Natural killer cell (primary cell): ENCODE data around the gene RLBP1. TPM values are rescaled to one million over a fixed set of nuclear protein-coding genes. Genes with fewer than 3 reads are reported as not detected.

Experiments used
- ATAC-seq, 3 donors: fragments of 150-1000 bp in 2 of 3; fragments of 200-7000 bp in 1 of 3; cut with Tn5 transposase; 1 replicate in 1 of 3; 2 replicates in 2 of 3; pipeline ENCODE4 v1.10.0; 2021; ENCODE audit warnings: mild to moderate bottlenecking in 2 of 3, moderate library complexity in 2 of 3
- DNase-seq, 2 donors: peaks; one replicate each; pipeline versions ENCODE4 v3.0.0 to v3.0.0-alpha.2; 2013 to 2021; ENCODE audit warnings: mixed read lengths in 1 of 2
- H3K27ac ChIP-seq: one replicate; pipeline ENCODE4 v1.5.1; 2013; ENCODE audit warnings: mild to moderate bottlenecking, low read length
- H3K27me3 ChIP-seq: one replicate; pipeline ENCODE4 v1.6.1; 2013; ENCODE audit warnings: low read length; ENCODE audit not compliant: control insufficient read depth, insufficient read depth
- H3K36me3 ChIP-seq: one replicate; pipeline ENCODE4 v1.6.1; 2013; ENCODE audit warnings: low read length; ENCODE audit not compliant: control insufficient read depth, insufficient read depth
- H3K4me1 ChIP-seq: one replicate; pipeline ENCODE4 v1.6.1; 2013; ENCODE audit warnings: low read length; ENCODE audit not compliant: control insufficient read depth, insufficient read depth
- H3K4me3 ChIP-seq: one replicate; pipeline ENCODE4 v1.5.1; 2013; ENCODE audit warnings: low read length
- H3K9me3 ChIP-seq: one replicate; pipeline ENCODE4 v1.6.1; 2013; ENCODE audit warnings: low read length; ENCODE audit not compliant: control insufficient read depth, insufficient read depth
- H3K27ac Mint-ChIP-seq, 2 donors: one replicate each; pipeline ENCODE4 v1.8.0; 2022; ENCODE audit warnings: mild to moderate bottlenecking in 2 of 2, mixed read lengths in 2 of 2, moderate library complexity in 1 of 2
- H3K27me3 Mint-ChIP-seq, 2 donors: one replicate each; pipeline ENCODE4 v1.8.0; 2022; ENCODE audit warnings: low read depth in 2 of 2, mixed read lengths in 2 of 2
- H3K36me3 Mint-ChIP-seq: one replicate; pipeline ENCODE4 v1.8.0; 2022; ENCODE audit warnings: mixed read lengths
- H3K4me1 Mint-ChIP-seq, 2 donors: one replicate each; pipeline ENCODE4 v1.8.0; 2022; ENCODE audit warnings: mixed read lengths in 2 of 2
- H3K4me3 Mint-ChIP-seq: one replicate; pipeline ENCODE4 v1.8.0; 2022; ENCODE audit warnings: mild to moderate bottlenecking, moderate library complexity, mixed read lengths
- H3K9me3 Mint-ChIP-seq, 2 donors: one replicate each; pipeline ENCODE4 v1.8.0; 2022; ENCODE audit warnings: mixed read lengths in 2 of 2
- WGBS: methylation state at CpG from one replicate; pipeline ENCODE4 v1.1.7; 2013; ENCODE audit warnings: missing lambda C conversion rate; ENCODE audit not compliant: insufficient coverage; 5-methylcytosine and 5-hydroxymethylcytosine counted together
- intact Hi-C: fragments of 100-400 bp; cut with micrococcal nuclease; formaldehyde crosslinking; loops from one replicate; pipeline ENCODE4 v1.14.2; 2022
- total RNA-seq, 4 donors: library from RNA; stranded (reverse); fragments of 120-200 nt in 1 of 4; gene quantifications; one replicate each; pipeline versions ENCODE4 v1.2.3 to v1.2.4, GENCODE V29; 2013 to 2022
- TF ChIP-seq, protein P1 (sequence below): fragments of 200-600 bp; IDR thresholded peaks from one replicate; pipeline ENCODE4 v1.8.0; 2022; ENCODE audit warnings: antibody characterized with exemption

RLBP1 gene
- total RNA-seq, 3 donors from 2014 or later (not counting 1 experiment from before 2014, with no cell fraction given), result not detected

DNA sequence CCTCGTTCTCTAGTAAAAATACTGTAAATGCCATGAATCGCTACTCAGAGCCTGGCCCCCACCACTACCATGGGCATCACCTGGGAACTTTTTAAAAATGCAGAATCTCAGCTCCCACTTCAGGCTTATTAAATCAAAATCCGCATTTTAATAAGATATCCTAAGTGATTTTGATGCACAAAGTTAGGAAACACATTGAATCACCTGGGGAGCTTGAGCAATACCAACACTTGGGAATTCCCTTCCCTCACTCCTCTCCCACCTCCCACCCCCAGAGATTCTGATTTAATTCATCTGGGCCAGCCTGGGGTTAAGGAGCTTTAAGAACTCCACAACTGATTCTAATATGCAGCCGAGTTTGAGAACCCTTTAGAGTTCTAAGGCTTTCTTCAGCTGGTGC, 26.8 kb downstream of the RLBP1 start:
- Mint-ChIP-seq H3K4me1 (peaks cover 0 to 9% of the 10 kb centered on the region in 2 donors), H3K36me3 (peaks cover 37% of the 10 kb centered on the region), H3K9me3 (no peaks in the 10 kb centered on the region), H3K27me3 (no peaks in the 10 kb centered on the region), H3K27ac (no peak overlapping the region), H3K4me3 (no peak overlapping the region)
- Histone ChIP-seq H3K9me3 (no peaks in the 10 kb centered on the region), H3K27me3 (no peaks in the 10 kb centered on the region), H3K4me3 (no peak overlapping the region), H3K36me3 (peaks cover 73% of the 10 kb centered on the region), H3K27ac (no peak overlapping the region), H3K4me1 (no peaks in the 10 kb centered on the region)
- intact Hi-C loops, result no loop called here
- TF ChIP-seq, protein P1, sequence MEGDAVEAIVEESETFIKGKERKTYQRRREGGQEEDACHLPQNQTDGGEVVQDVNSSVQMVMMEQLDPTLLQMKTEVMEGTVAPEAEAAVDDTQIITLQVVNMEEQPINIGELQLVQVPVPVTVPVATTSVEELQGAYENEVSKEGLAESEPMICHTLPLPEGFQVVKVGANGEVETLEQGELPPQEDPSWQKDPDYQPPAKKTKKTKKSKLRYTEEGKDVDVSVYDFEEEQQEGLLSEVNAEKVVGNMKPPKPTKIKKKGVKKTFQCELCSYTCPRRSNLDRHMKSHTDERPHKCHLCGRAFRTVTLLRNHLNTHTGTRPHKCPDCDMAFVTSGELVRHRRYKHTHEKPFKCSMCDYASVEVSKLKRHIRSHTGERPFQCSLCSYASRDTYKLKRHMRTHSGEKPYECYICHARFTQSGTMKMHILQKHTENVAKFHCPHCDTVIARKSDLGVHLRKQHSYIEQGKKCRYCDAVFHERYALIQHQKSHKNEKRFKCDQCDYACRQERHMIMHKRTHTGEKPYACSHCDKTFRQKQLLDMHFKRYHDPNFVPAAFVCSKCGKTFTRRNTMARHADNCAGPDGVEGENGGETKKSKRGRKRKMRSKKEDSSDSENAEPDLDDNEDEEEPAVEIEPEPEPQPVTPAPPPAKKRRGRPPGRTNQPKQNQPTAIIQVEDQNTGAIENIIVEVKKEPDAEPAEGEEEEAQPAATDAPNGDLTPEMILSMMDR, result no peak
- 87% methylated on average over 4 of the region's 4 CpGs for WGBS
- DNase-seq (no peak), ATAC-seq (no peak)

DNA sequence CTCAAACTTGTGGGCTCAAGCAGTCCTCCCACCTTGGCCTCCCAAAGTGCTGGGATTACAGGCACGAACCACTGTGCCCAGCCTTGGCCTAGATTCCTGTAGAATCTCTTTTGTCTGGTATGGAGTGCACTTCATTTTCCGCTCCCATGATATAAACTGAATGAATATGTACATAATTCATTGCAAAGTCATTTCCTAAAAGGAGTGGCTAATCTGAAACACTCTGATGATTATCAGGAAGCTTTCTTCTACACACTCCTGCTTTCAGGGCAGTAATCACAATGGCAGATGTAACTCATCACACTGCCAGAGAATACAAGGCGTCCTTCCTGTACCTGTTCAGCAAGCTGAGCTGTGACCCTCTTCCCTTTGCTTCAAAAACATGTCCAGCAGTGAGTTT, 28.6 kb downstream of the RLBP1 start:
- 86% methylated on average over 2 of the region's 3 CpGs for WGBS
- intact Hi-C loops, result no loop called here
- H3K9me3 Mint-ChIP-seq, result no peaks in the 10 kb centered on the region
- no peak for DNase-seq
- H3K4me3 Mint-ChIP-seq, result no peak overlapping the region
- no peak for ATAC-seq
- Histone ChIP-seq H3K9me3 (no peaks in the 10 kb centered on the region), H3K4me3 (no peak overlapping the region), H3K27me3 (no peaks in the 10 kb centered on the region), H3K27ac (no peak overlapping the region), H3K4me1 (no peaks in the 10 kb centered on the region), H3K36me3 (peaks cover 76% of the 10 kb centered on the region)
- TF ChIP-seq, protein P1, result no peak
- H3K4me1 Mint-ChIP-seq, result peaks cover 1 to 9% of the 10 kb centered on the region in 2 donors
- peak overlapping the region; percentile 29 to 30 for H3K27ac Mint-ChIP-seq
- H3K27me3 Mint-ChIP-seq, result no peaks in the 10 kb centered on the region
- H3K36me3 Mint-ChIP-seq, result peaks cover 37% of the 10 kb centered on the region

DNA sequence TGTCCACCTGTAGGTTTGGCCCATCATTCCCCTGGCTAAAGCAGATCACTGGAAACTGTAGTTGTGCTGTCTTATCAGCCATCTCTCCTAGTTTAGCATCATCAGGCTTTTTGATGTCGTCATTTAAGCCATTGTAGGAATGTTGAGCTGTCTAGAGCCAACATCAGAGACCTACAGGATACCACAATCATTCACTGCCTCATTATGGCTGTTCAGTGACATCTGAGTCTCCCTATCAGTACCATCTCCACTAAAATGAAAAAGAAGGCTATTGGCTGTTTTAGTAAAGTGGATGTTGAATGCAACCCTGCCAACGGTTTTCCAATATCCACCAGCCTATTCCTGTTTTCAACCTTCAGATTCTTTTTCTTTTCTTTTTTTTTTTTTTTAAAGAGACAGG, 29.2 kb downstream of the RLBP1 start:
- intact Hi-C loops, result no loop called here
- Mint-ChIP-seq H3K4me1 (peaks cover 6 to 7% of the 10 kb centered on the region in 2 donors), H3K36me3 (peaks cover 37% of the 10 kb centered on the region), H3K27me3 (no peaks in the 10 kb centered on the region), H3K27ac (peak overlapping the region; percentile 29 to 30), H3K9me3 (no peaks in the 10 kb centered on the region), H3K4me3 (no peak overlapping the region)
- H3K27ac ChIP-seq, result no peak overlapping the region
- H3K36me3 ChIP-seq, result peaks cover 77% of the 10 kb centered on the region
- WGBS, result 100% methylated on average over 1 of the region's 2 CpGs
- H3K9me3 ChIP-seq, result no peaks in the 10 kb centered on the region
- no peak overlapping the region for H3K4me3 ChIP-seq
- ATAC-seq (no peak), DNase-seq (no peak)
- TF ChIP-seq, protein P1, result no peak
- H3K4me1 ChIP-seq, result no peaks in the 10 kb centered on the region
- no peaks in the 10 kb centered on the region for H3K27me3 ChIP-seq

DNA sequence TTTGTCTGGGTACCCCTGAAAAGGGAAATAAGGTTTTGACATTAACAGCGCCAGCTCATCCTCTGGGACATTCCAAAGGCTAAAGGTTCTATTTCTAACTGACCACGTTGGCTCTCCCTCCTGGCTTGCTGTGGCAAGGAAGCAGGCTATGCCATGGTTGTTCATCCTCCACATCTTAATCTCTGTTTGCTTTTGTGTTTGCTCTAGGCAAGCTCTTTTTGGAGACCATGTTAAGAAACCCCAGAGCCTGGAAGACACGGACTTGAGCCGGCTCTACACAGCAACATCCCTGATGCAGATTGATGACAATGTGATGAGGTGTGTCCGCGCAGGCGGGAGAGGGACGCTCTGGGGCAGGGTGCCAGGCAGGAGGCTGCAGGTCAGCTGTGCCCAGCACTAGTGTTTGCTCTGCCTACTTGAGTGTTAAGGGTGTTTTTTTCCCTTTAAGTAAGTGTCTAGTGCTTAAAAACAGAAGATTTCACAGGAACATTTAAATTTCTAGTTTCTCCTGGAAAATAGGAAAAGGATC, 33.3 kb downstream of the RLBP1 start:
- no peaks in the 10 kb centered on the region for H3K27me3 Mint-ChIP-seq
- H3K36me3 Mint-ChIP-seq, result peaks cover 23% of the 10 kb centered on the region
- H3K9me3 ChIP-seq, result no peaks in the 10 kb centered on the region
- peaks cover 4% of the 10 kb centered on the region for H3K4me1 ChIP-seq
- H3K4me3 ChIP-seq, result no peak overlapping the region
- no peaks in the 10 kb centered on the region for H3K27me3 ChIP-seq
- DNase-seq, result no peak
- peaks cover 80% of the 10 kb centered on the region for H3K36me3 ChIP-seq
- WGBS, result 99% methylated on average over 8 of the region's 8 CpGs
- no peaks in the 10 kb centered on the region for H3K9me3 Mint-ChIP-seq
- no peak overlapping the region for H3K4me3 Mint-ChIP-seq
- peaks cover 11 to 20% of the 10 kb centered on the region in 2 donors for H3K4me1 Mint-ChIP-seq
- no peak overlapping the region for H3K27ac ChIP-seq
- H3K27ac Mint-ChIP-seq, result peak overlapping the region in 1 of 2 donors; percentile 4
- TF ChIP-seq, protein P1, result no peak
- intact Hi-C loops, result no loop called here
- ATAC-seq, result no peak
